ENCODE results near the gene ANGPT4. TPM values are rescaled to one million over a fixed set of nuclear protein-coding genes. Genes with fewer than 3 reads are reported as not detected.
"Not testable (repeated sequence)": the region's sequence is repeated elsewhere in the genome, so short reads cannot be mapped to it uniquely, and the experiment has no call there.

ANGPT4 gene
- total and polyA plus RNA-seq, 8 donors = 0.03 to 0.34 (median 0.18) TPM; not detected in 4

DNA sequence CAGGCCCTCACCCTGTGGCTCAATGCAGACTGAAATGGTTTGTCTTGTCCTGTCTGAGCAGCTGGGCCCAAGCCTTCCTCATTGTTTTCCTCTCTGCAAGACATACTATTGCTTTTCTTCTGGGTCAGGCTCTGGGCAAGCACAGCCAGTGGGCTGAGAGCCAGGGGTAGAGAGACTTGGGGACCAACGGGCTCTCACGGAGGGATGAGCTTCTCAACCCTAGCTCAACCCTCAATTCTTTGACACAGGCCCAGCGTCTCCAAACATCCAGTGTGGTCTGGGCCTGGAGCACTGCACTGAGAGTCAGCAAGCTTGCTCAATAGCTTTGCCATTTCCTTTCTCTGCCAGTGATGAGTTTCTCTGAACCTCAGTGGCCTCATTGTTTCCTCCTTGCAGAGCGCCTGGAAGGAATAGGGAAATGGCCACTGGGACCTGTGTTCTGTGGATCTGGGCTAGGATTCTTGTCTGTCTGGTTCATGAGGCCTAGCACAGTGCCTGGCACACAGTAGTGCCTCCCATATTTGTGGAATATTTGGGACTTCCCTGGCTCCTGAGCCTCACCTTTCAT lies 9.3 kb downstream of the ANGPT4 start:
- no peaks in the 10 kb centered on the region for H3K4me1 ChIP-seq
- H3K27me3 ChIP-seq = no peaks in the 10 kb centered on the region
- FAIRE-seq (no peak), DNase-seq (no peak), ATAC-seq (peak in 2 of 4 donors; percentile 13 to 36)
- H3K9me3 ChIP-seq = no peaks in the 10 kb centered on the region
- TF ChIP-seq, protein P1, sequence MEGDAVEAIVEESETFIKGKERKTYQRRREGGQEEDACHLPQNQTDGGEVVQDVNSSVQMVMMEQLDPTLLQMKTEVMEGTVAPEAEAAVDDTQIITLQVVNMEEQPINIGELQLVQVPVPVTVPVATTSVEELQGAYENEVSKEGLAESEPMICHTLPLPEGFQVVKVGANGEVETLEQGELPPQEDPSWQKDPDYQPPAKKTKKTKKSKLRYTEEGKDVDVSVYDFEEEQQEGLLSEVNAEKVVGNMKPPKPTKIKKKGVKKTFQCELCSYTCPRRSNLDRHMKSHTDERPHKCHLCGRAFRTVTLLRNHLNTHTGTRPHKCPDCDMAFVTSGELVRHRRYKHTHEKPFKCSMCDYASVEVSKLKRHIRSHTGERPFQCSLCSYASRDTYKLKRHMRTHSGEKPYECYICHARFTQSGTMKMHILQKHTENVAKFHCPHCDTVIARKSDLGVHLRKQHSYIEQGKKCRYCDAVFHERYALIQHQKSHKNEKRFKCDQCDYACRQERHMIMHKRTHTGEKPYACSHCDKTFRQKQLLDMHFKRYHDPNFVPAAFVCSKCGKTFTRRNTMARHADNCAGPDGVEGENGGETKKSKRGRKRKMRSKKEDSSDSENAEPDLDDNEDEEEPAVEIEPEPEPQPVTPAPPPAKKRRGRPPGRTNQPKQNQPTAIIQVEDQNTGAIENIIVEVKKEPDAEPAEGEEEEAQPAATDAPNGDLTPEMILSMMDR (IDR thresholded peaks at IDR 0.05) = no peak
- 82 to 90% methylated on average over 4 of the region's 4 CpGs for WGBS, 2 donors
- no peaks in the 10 kb centered on the region for H3K36me3 ChIP-seq
- no peak overlapping the region for H3K27ac ChIP-seq
- H3K4me3 ChIP-seq = no peak overlapping the region
- intact Hi-C loops (cut with DNase I) = no loop called here

DNA sequence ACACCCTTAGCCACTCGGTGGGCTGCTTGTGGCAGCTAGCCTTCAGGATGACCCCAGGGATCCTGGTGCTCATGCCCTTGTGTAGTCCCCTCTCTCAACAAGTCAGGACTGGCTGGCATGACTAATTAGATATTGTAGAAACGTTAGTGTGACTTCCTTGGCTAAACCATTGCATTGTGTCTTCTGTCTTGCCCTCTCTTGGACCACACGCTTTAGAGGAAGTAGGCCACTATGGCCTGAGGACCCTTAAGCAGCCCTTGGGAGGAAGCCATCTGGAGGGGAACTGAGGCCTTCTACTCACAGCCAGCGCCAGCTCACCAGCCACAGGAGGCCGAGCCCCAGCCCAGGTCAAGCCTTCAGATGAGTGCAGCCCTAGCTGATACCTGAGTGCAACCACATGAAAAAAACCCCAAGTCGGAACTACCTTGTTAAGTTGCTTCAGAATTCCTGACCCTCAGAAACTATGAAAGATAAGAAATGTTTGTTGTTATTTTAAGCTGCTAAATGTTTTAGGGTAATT lies 10.1 kb downstream of the ANGPT4 start:
- TF ChIP-seq, protein P1 (IDR thresholded peaks at IDR 0.05) = no peak
- no peak overlapping the region for H3K27ac ChIP-seq
- H3K4me3 ChIP-seq = no peak overlapping the region
- no peaks in the 10 kb centered on the region for H3K27me3 ChIP-seq
- no peak for FAIRE-seq
- DNase-seq = no peak
- intact Hi-C loops (cut with DNase I) = no loop called here
- ATAC-seq = peak in 2 of 4 donors; percentile 22 to 53
- no peaks in the 10 kb centered on the region for H3K9me3 ChIP-seq
- H3K36me3 ChIP-seq = no peaks in the 10 kb centered on the region
- WGBS, 2 donors = 73 to 77% methylated on average over 6 of the region's 6 CpGs
- no peaks in the 10 kb centered on the region for H3K4me1 ChIP-seq

DNA sequence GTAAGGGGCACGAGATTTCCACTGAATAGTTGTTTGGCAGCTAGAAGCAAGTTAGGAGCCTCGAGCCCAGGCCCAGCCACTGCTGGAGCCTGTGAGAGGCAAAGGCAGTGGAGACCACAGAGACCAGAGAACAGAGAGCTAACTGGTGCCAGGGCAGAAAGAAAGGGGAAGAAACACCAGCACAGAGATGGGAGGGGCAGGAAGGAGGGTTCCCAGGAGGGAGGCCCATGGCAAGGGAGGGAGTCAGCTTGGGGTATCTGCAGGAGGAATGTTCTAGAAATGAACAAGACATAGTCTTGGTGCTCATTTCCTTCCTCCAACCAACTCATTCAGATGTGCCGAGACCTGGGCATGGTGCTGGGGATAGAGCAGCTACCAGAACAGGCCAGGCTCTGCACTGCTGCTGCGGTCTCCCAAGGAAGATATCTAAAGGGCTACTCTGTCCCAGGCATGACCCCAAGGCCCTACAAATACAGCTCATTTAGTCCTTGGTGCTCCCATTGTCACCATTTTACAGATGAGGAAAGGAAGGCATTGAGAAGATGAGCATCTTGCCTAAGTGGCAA lies 10.7 kb downstream of the ANGPT4 start:
- FAIRE-seq (no peak), DNase-seq (no peak), ATAC-seq (peak in 2 of 4 donors; percentile 56 to 72)
- Histone ChIP-seq H3K27me3 (no peaks in the 10 kb centered on the region), H3K4me1 (no peaks in the 10 kb centered on the region), H3K4me3 (no peak overlapping the region), H3K27ac (no peak overlapping the region), H3K9me3 (no peaks in the 10 kb centered on the region), H3K36me3 (no peaks in the 10 kb centered on the region)
- intact Hi-C loops (cut with DNase I) = no loop called here
- WGBS, 2 donors = 36 to 51% methylated on average over 4 of the region's 4 CpGs
- TF ChIP-seq, protein P1 (IDR thresholded peaks at IDR 0.05) = no peak

DNA sequence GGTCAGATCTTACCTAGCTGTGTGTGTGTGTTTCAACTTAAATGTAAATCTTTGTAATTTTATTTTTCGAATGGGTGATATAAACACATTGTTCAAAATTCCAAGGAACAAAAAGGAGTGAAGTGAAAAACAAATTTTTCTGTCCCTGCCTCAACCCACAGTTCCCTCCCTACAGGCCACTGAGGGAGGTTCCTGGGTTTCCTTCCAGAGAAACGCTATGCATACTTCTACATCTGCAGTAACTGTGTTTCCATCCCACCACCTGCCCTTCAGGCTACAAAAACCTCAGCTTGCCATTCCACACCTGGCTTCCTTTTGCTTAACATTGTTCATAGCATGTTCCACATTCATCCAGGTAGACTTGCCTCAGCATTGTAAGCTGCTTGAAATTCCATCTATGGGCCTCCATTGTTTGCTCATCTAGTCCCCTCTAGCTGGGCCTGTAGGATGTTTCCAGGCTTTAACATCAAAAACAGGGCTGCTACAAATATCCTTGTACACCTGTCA lies 12.0 kb downstream of the ANGPT4 start:
- intact Hi-C loops (cut with DNase I) = no loop called here
- no peak overlapping the region for H3K4me3 ChIP-seq
- no peaks in the 10 kb centered on the region for H3K4me1 ChIP-seq
- no peaks in the 10 kb centered on the region for H3K9me3 ChIP-seq
- DNase-seq = no peak
- ATAC-seq = no peak
- H3K27me3 ChIP-seq = no peaks in the 10 kb centered on the region
- TF ChIP-seq, protein P1 (IDR thresholded peaks at IDR 0.05) = no peak
- WGBS, 2 donors = 62 to 81% methylated on average over 2 of the region's 2 CpGs
- no peaks in the 10 kb centered on the region for H3K36me3 ChIP-seq
- no peak overlapping the region for H3K27ac ChIP-seq
- FAIRE-seq = no peak

DNA sequence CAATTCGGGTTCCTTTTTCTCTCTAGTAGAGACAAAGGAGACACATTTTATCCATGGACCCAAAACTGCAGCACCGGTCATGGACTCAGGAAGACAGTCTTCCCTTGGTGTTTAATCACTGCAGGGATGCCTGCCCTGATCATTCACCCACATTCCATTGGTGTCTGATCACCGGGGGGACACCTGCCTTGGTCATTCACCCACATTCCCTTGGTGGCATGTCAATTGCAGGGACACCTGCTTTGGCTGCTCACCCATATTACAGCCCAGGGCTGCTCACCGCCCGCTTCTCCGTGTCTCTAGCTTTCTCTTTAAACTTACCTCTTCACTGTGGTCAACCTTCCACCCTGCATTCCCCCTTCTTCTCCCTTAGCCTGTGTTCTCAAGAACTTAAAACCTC lies 18.7 kb downstream of the ANGPT4 start:
- H3K4me3 ChIP-seq; FAIRE-seq; intact Hi-C loops (cut with DNase I); H3K9me3 ChIP-seq; H3K27ac ChIP-seq; H3K36me3 ChIP-seq; ATAC-seq; H3K4me1 ChIP-seq; DNase-seq; H3K27me3 ChIP-seq: not testable (repeated sequence)
- 77 to 81% methylated on average over 6 of the region's 6 CpGs for WGBS, 2 donors

Data from pancreas (tissue), 10 donors.